Thyroid gland (tissue), 4 donors: ENCODE measurements around the gene EHMT1.

Experiments
- CTCF ChIP-seq, 6 experiments: fragments of 200-600 bp in 3 of 6; fragments of 450-650 bp in 3 of 6; sonication (generic) in 3 of 6; IDR thresholded peaks; one replicate each; pipeline ENCODE4 v1.5.1; 2016 to 2019; ENCODE audit warnings: antibody characterized with exemption in 6 of 6, mild to moderate bottlenecking in 2 of 6, inconsistent platforms in 1 of 6, moderate library complexity in 1 of 6
- POLR2A ChIP-seq, 2 donors: fragments of 450-650 bp; IDR thresholded peaks; one replicate each; pipeline ENCODE4 v1.6.1; 2017; ENCODE audit warnings: antibody characterized with exemption in 2 of 2, mild to moderate bottlenecking in 2 of 2, moderate library complexity in 1 of 2

GRCh38 chr9:137691646-137692351 is 73.0 kb downstream of the EHMT1 start:
- TF ChIP-seq CTCF (IDR thresholded peaks at IDR 0.05) (no peak), POLR2A (IDR thresholded peaks at IDR 0.05) (no peak)
